ENCODE data around the gene KCTD14.
A peak's percentile ranks its signal among the peaks of the same experiment; 100 is the strongest.

KCTD14 gene

GRCh38 chr11:78069465-78069864 is 46.4 kb upstream of the KCTD14 start:
- H4K8ac ChIP-seq (ENCODE audit: low read length): no peak overlapping the region
- no peak overlapping the region for H3K4ac ChIP-seq (ENCODE audit: low read depth in 1 of 2, low read length in 2 of 2)
- H2BK15ac ChIP-seq (ENCODE audit: low read depth, poor library complexity, severe bottlenecking): no peak overlapping the region
- H2BK5ac ChIP-seq (ENCODE audit: low read depth, low read length, poor library complexity, severe bottlenecking): no peak overlapping the region
- H4K91ac ChIP-seq (ENCODE audit: low read length): no peak overlapping the region
- no peaks in the 10 kb centered on the region for H3K27me3 ChIP-seq (ENCODE audit: control insufficient read depth in 1 of 2, insufficient read depth in 1 of 2, low read length in 2 of 2)
- no peak overlapping the region for H3K14ac ChIP-seq (ENCODE audit: low read length in 2 of 2)
- H3K27ac ChIP-seq (ENCODE audit: low read length, poor library complexity, severe bottlenecking): no peak overlapping the region
- no peak overlapping the region for H2AK5ac ChIP-seq (ENCODE audit: low read length, severe bottlenecking)
- no peak overlapping the region for H3K23ac ChIP-seq (ENCODE audit: low read length in 2 of 2)
- H2BK120ac ChIP-seq (ENCODE audit: low read depth, low read length): no peak overlapping the region
- no peak overlapping the region for H2BK12ac ChIP-seq (ENCODE audit: low read length in 2 of 2)
- peaks cover 20 to 49% of the 10 kb centered on the region in 2 experiments for H3K36me3 ChIP-seq (ENCODE audit: control insufficient read depth in 1 of 2, insufficient read depth in 2 of 2, low read depth in 1 of 2, low read length in 2 of 2)
- H3K4me2 ChIP-seq (ENCODE audit: low read length, poor library complexity, severe bottlenecking): no peak overlapping the region
- no peak overlapping the region for H3K18ac ChIP-seq (ENCODE audit: low read depth in 1 of 2, low read length in 2 of 2)
- no peak overlapping the region for H3K4me3 ChIP-seq (ENCODE audit: insufficient read depth in 1 of 2, low read depth in 1 of 2, low read length in 2 of 2)
- H2AFZ ChIP-seq (ENCODE audit: low read depth, low read length): no peak overlapping the region
- no peaks in the 10 kb centered on the region for H3K4me1 ChIP-seq (ENCODE audit: control insufficient read depth, insufficient read depth, low read depth, low read length)
- 63% methylated on average over 1 of the region's 2 CpGs for whole genome bisulfite sequencing
- peak; percentile 57 for DNase-seq
- H3K79me1 ChIP-seq (replicated peaks; ENCODE audit: low read length, poor library complexity, severe bottlenecking): peaks cover 9% of the 10 kb centered on the region
- no peak overlapping the region for H3K9ac ChIP-seq (ENCODE audit: low read length)
- no peaks in the 10 kb centered on the region for H3K9me3 ChIP-seq (ENCODE audit: control insufficient read depth, low read length)

GRCh38 chr11:78067704-78068103 is 44.6 kb upstream of the KCTD14 start:
- no peak for DNase-seq
- no peaks in the 10 kb centered on the region for H3K4me1 ChIP-seq (ENCODE audit: control insufficient read depth, insufficient read depth, low read depth, low read length)
- H2AFZ ChIP-seq (ENCODE audit: low read depth, low read length): no peak overlapping the region
- no peak overlapping the region for H2BK15ac ChIP-seq (ENCODE audit: low read depth, poor library complexity, severe bottlenecking)
- H2BK5ac ChIP-seq (ENCODE audit: low read depth, low read length, poor library complexity, severe bottlenecking): no peak overlapping the region
- no peak overlapping the region for H4K8ac ChIP-seq (ENCODE audit: low read length)
- peaks cover 24 to 47% of the 10 kb centered on the region in 2 experiments for H3K36me3 ChIP-seq (ENCODE audit: control insufficient read depth in 1 of 2, insufficient read depth in 2 of 2, low read depth in 1 of 2, low read length in 2 of 2)
- WGBS: 100% methylated on average over 1 of the region's 4 CpGs
- no peak overlapping the region for H3K23ac ChIP-seq (ENCODE audit: low read length in 2 of 2)
- H2BK120ac ChIP-seq (ENCODE audit: low read depth, low read length): no peak overlapping the region
- H3K4me3 ChIP-seq (ENCODE audit: insufficient read depth in 1 of 2, low read depth in 1 of 2, low read length in 2 of 2): no peak overlapping the region
- no peak overlapping the region for H4K91ac ChIP-seq (ENCODE audit: low read length)
- H3K27ac ChIP-seq (ENCODE audit: low read length, poor library complexity, severe bottlenecking): no peak overlapping the region
- no peak overlapping the region for H2AK5ac ChIP-seq (ENCODE audit: low read length, severe bottlenecking)
- H3K4ac ChIP-seq (ENCODE audit: low read depth in 1 of 2, low read length in 2 of 2): no peak overlapping the region
- no peaks in the 10 kb centered on the region for H3K27me3 ChIP-seq (ENCODE audit: control insufficient read depth in 1 of 2, insufficient read depth in 1 of 2, low read length in 2 of 2)
- no peak overlapping the region for H3K18ac ChIP-seq (ENCODE audit: low read depth in 1 of 2, low read length in 2 of 2)
- H3K4me2 ChIP-seq (ENCODE audit: low read length, poor library complexity, severe bottlenecking): no peak overlapping the region
- H2BK12ac ChIP-seq (ENCODE audit: low read length in 2 of 2): no peak overlapping the region
- no peak overlapping the region for H3K14ac ChIP-seq (ENCODE audit: low read length in 2 of 2)
- H3K9me3 ChIP-seq (ENCODE audit: control insufficient read depth, low read length): no peaks in the 10 kb centered on the region
- H3K9ac ChIP-seq (ENCODE audit: low read length): no peak overlapping the region
- peaks cover 9% of the 10 kb centered on the region for H3K79me1 ChIP-seq (replicated peaks; ENCODE audit: low read length, poor library complexity, severe bottlenecking)

- Histone ChIP-seq H3K36me3 (ENCODE audit: control insufficient read depth in 1 of 2, insufficient read depth in 2 of 2, low read depth in 1 of 2, low read length in 2 of 2) (peaks cover 19 to 38% of the 10 kb centered on the region in 2 experiments), H4K8ac (ENCODE audit: low read length) (no peak overlapping the region), H3K4ac (ENCODE audit: low read depth in 1 of 2, low read length in 2 of 2) (no peak overlapping the region), H2AK5ac (ENCODE audit: low read length, severe bottlenecking) (no peak overlapping the region), H3K4me2 (ENCODE audit: low read length, poor library complexity, severe bottlenecking) (no peak overlapping the region), H4K91ac (ENCODE audit: low read length) (no peak overlapping the region), H2BK5ac (ENCODE audit: low read depth, low read length, poor library complexity, severe bottlenecking) (no peak overlapping the region), H3K14ac (ENCODE audit: low read length in 2 of 2) (no peak overlapping the region), H3K9me3 (ENCODE audit: control insufficient read depth, low read length) (no peaks in the 10 kb centered on the region), H3K9ac (ENCODE audit: low read length) (no peak overlapping the region), H3K79me1 (replicated peaks; ENCODE audit: low read length, poor library complexity, severe bottlenecking) (peaks cover 7% of the 10 kb centered on the region), H2AFZ (ENCODE audit: low read depth, low read length) (no peak overlapping the region), H2BK15ac (ENCODE audit: low read depth, poor library complexity, severe bottlenecking) (no peak overlapping the region), H3K4me1 (ENCODE audit: control insufficient read depth, insufficient read depth, low read depth, low read length) (no peaks in the 10 kb centered on the region), H2BK120ac (ENCODE audit: low read depth, low read length) (no peak overlapping the region), H3K23ac (ENCODE audit: low read length in 2 of 2) (no peak overlapping the region), H3K27ac (ENCODE audit: low read length, poor library complexity, severe bottlenecking) (no peak overlapping the region), H3K4me3 (ENCODE audit: insufficient read depth in 1 of 2, low read depth in 1 of 2, low read length in 2 of 2) (no peak overlapping the region), H3K18ac (ENCODE audit: low read depth in 1 of 2, low read length in 2 of 2) (no peak overlapping the region), H3K27me3 (ENCODE audit: control insufficient read depth in 1 of 2, insufficient read depth in 1 of 2, low read length in 2 of 2) (no peaks in the 10 kb centered on the region), H2BK12ac (ENCODE audit: low read length in 2 of 2) (no peak overlapping the region)
- DNase-seq: no peak
- 92% methylated on average over 2 of the region's 2 CpGs for WGBS
Observed at GRCh38 chr11:78066471-78066870, 43.4 kb upstream of the KCTD14 start.

- Histone ChIP-seq H3K27ac (ENCODE audit: low read length, poor library complexity, severe bottlenecking) (no peak overlapping the region), H2BK15ac (ENCODE audit: low read depth, poor library complexity, severe bottlenecking) (no peak overlapping the region), H2AFZ (ENCODE audit: low read depth, low read length) (no peak overlapping the region), H3K27me3 (ENCODE audit: control insufficient read depth in 1 of 2, insufficient read depth in 1 of 2, low read length in 2 of 2) (no peaks in the 10 kb centered on the region), H3K36me3 (ENCODE audit: control insufficient read depth in 1 of 2, insufficient read depth in 2 of 2, low read depth in 1 of 2, low read length in 2 of 2) (peaks cover 15 to 27% of the 10 kb centered on the region in 2 experiments), H2BK12ac (ENCODE audit: low read length in 2 of 2) (no peak overlapping the region), H3K9me3 (ENCODE audit: control insufficient read depth, low read length) (no peaks in the 10 kb centered on the region), H3K4me3 (ENCODE audit: insufficient read depth in 1 of 2, low read depth in 1 of 2, low read length in 2 of 2) (no peak overlapping the region), H3K9ac (ENCODE audit: low read length) (no peak overlapping the region), H2BK5ac (ENCODE audit: low read depth, low read length, poor library complexity, severe bottlenecking) (no peak overlapping the region), H3K79me1 (replicated peaks; ENCODE audit: low read length, poor library complexity, severe bottlenecking) (peaks cover 4% of the 10 kb centered on the region), H4K8ac (ENCODE audit: low read length) (no peak overlapping the region), H2AK5ac (ENCODE audit: low read length, severe bottlenecking) (no peak overlapping the region), H4K91ac (ENCODE audit: low read length) (no peak overlapping the region), H3K23ac (ENCODE audit: low read length in 2 of 2) (peak overlapping the region in 1 of 2 experiments; percentile 50), H2BK120ac (ENCODE audit: low read depth, low read length) (no peak overlapping the region), H3K4me1 (ENCODE audit: control insufficient read depth, insufficient read depth, low read depth, low read length) (no peaks in the 10 kb centered on the region), H3K4me2 (ENCODE audit: low read length, poor library complexity, severe bottlenecking) (no peak overlapping the region), H3K18ac (ENCODE audit: low read depth in 1 of 2, low read length in 2 of 2) (no peak overlapping the region), H3K14ac (ENCODE audit: low read length in 2 of 2) (no peak overlapping the region), H3K4ac (ENCODE audit: low read depth in 1 of 2, low read length in 2 of 2) (no peak overlapping the region)
- no peak for DNase-seq
- 100% methylated on average over 2 of the region's 2 CpGs for whole genome bisulfite sequencing
Observed at GRCh38 chr11:78065203-78065602, 42.1 kb upstream of the KCTD14 start.
